Effector memory CD8-positive, alpha-beta T cell (primary cell): ENCODE measurements around the gene LINC01488.

Source experiments
- ATAC-seq: fragments of 150-1000 bp; cut with Tn5 transposase; replicated peaks from 2 replicates; pipeline ENCODE4 v1.10.0; 2021; ENCODE audit warnings: mild to moderate bottlenecking, moderate library complexity
- DNase-seq, 3 experiments: peaks; one replicate each; pipeline ENCODE4 v3.0.0; 2021
- H3K27ac Mint-ChIP-seq, 2 donors: one replicate each; pipeline ENCODE4 v1.8.0; 2022; ENCODE audit warnings: mild to moderate bottlenecking in 2 of 2, mixed read lengths in 2 of 2, moderate library complexity in 2 of 2
- H3K27me3 Mint-ChIP-seq, 2 donors: one replicate each; pipeline ENCODE4 v1.8.0; 2022; ENCODE audit warnings: mixed read lengths in 2 of 2
- H3K36me3 Mint-ChIP-seq: one replicate; pipeline ENCODE4 v1.8.0; 2022; ENCODE audit warnings: mild to moderate bottlenecking, moderate library complexity, mixed read lengths; ENCODE audit not compliant: insufficient read depth
- H3K4me1 Mint-ChIP-seq, 2 donors: one replicate each; pipeline ENCODE4 v1.8.0; 2022; ENCODE audit warnings: low read depth in 2 of 2, mixed read lengths in 2 of 2
- H3K4me3 Mint-ChIP-seq, 2 donors: one replicate each; pipeline ENCODE4 v1.8.0; 2022; ENCODE audit warnings: mild to moderate bottlenecking in 2 of 2, mixed read lengths in 2 of 2, moderate library complexity in 2 of 2
- H3K9me3 Mint-ChIP-seq, 2 donors: one replicate each; pipeline ENCODE4 v1.8.0; 2022; ENCODE audit warnings: mixed read lengths in 2 of 2

Gene LINC01488

GRCh38 chr11:69472541-69473275 is 8.8 kb upstream of the LINC01488 start:
- peaks cover 0 to 2% of the 10 kb centered on the region in 2 donors for H3K4me1 Mint-ChIP-seq
- H3K27me3 Mint-ChIP-seq: peaks cover 4 to 40% of the 10 kb centered on the region in 2 donors
- DNase-seq (no peak), ATAC-seq (no peak)
- H3K4me3 Mint-ChIP-seq: no peak overlapping the region
- H3K36me3 Mint-ChIP-seq: no peaks in the 10 kb centered on the region
- no peak overlapping the region for H3K27ac Mint-ChIP-seq
- no peaks in the 10 kb centered on the region for H3K9me3 Mint-ChIP-seq

- DNase-seq (no peak), ATAC-seq (no peak)
- no peaks in the 10 kb centered on the region for H3K4me1 Mint-ChIP-seq
- H3K4me3 Mint-ChIP-seq: no peak overlapping the region
- H3K27ac Mint-ChIP-seq: no peak overlapping the region
- H3K27me3 Mint-ChIP-seq: peaks cover 0 to 34% of the 10 kb centered on the region in 2 donors
- no peaks in the 10 kb centered on the region for H3K36me3 Mint-ChIP-seq
- no peaks in the 10 kb centered on the region for H3K9me3 Mint-ChIP-seq
These were observed 8.1 kb upstream of the LINC01488 start for GRCh38 chr11:69473276-69473845.

GRCh38 chr11:69474736-69475135 is 6.7 kb upstream of the LINC01488 start:
- H3K4me3 Mint-ChIP-seq: no peak overlapping the region
- no peak for ATAC-seq
- H3K27ac Mint-ChIP-seq: no peak overlapping the region
- H3K27me3 Mint-ChIP-seq: peaks cover 0 to 29% of the 10 kb centered on the region in 2 donors
- DNase-seq: no peak
- H3K4me1 Mint-ChIP-seq: no peaks in the 10 kb centered on the region
- H3K9me3 Mint-ChIP-seq: no peaks in the 10 kb centered on the region
- no peaks in the 10 kb centered on the region for H3K36me3 Mint-ChIP-seq

GRCh38 chr11:69475141-69475865 is 6.2 kb upstream of the LINC01488 start:
- ATAC-seq: no peak
- no peak overlapping the region for H3K27ac Mint-ChIP-seq

GRCh38 chr11:69475866-69476471 is 5.5 kb upstream of the LINC01488 start:
- DNase-seq (no peak), ATAC-seq (no peak)
- no peaks in the 10 kb centered on the region for H3K36me3 Mint-ChIP-seq
- peaks cover 0 to 36% of the 10 kb centered on the region in 2 donors for H3K27me3 Mint-ChIP-seq
- no peaks in the 10 kb centered on the region for H3K9me3 Mint-ChIP-seq
- H3K4me1 Mint-ChIP-seq: no peaks in the 10 kb centered on the region
- H3K4me3 Mint-ChIP-seq: no peak overlapping the region
- no peak overlapping the region for H3K27ac Mint-ChIP-seq

More at GRCh38 chr11:69475141-69475865, 6.2 kb upstream of the LINC01488 start:
- Mint-ChIP-seq H3K27me3 (peaks cover 0 to 34% of the 10 kb centered on the region in 2 donors), H3K9me3 (no peaks in the 10 kb centered on the region), H3K4me3 (no peak overlapping the region), H3K36me3 (no peaks in the 10 kb centered on the region), H3K4me1 (no peaks in the 10 kb centered on the region)
- DNase-seq: no peak

GRCh38 chr11:69476509-69476961 is 4.9 kb upstream of the LINC01488 start:
- no peaks in the 10 kb centered on the region for H3K9me3 Mint-ChIP-seq

GRCh38 chr11:69477086-69477485 is 4.4 kb upstream of the LINC01488 start:
- peaks cover 0 to 26% of the 10 kb centered on the region in 2 donors for H3K27me3 Mint-ChIP-seq
- DNase-seq (no peak), ATAC-seq (no peak)
- no peaks in the 10 kb centered on the region for H3K36me3 Mint-ChIP-seq
- no peaks in the 10 kb centered on the region for H3K4me1 Mint-ChIP-seq
- no peak overlapping the region for H3K4me3 Mint-ChIP-seq
- H3K27ac Mint-ChIP-seq: no peak overlapping the region
- H3K9me3 Mint-ChIP-seq: no peaks in the 10 kb centered on the region

More at GRCh38 chr11:69476509-69476961, 4.9 kb upstream of the LINC01488 start:
- no peak for ATAC-seq
- no peak overlapping the region for H3K27ac Mint-ChIP-seq
- H3K36me3 Mint-ChIP-seq: no peaks in the 10 kb centered on the region
- no peak overlapping the region for H3K4me3 Mint-ChIP-seq
- DNase-seq: no peak
- H3K27me3 Mint-ChIP-seq: peaks cover 0 to 31% of the 10 kb centered on the region in 2 donors
- H3K4me1 Mint-ChIP-seq: no peaks in the 10 kb centered on the region

- no peak for ATAC-seq
- Mint-ChIP-seq H3K27ac (no peak overlapping the region), H3K27me3 (peaks cover 0 to 22% of the 10 kb centered on the region in 2 donors), H3K4me1 (no peaks in the 10 kb centered on the region), H3K9me3 (no peaks in the 10 kb centered on the region), H3K36me3 (no peaks in the 10 kb centered on the region), H3K4me3 (no peak overlapping the region)
- no peak for DNase-seq
These were observed 1.7 kb upstream of the LINC01488 start for GRCh38 chr11:69479591-69480271.

GRCh38 chr11:69480547-69481392 is 693 bp upstream of the LINC01488 start:
- Mint-ChIP-seq H3K27me3 (peaks cover 0 to 22% of the 10 kb centered on the region in 2 donors), H3K9me3 (no peaks in the 10 kb centered on the region), H3K27ac (no peak overlapping the region), H3K36me3 (no peaks in the 10 kb centered on the region), H3K4me3 (no peak overlapping the region), H3K4me1 (no peaks in the 10 kb centered on the region)
- ATAC-seq (no peak), DNase-seq (no peak)

GRCh38 chr11:69482322-69482721 is 859 bp downstream of the LINC01488 start:
- Mint-ChIP-seq H3K27me3 (peaks cover 0 to 22% of the 10 kb centered on the region in 2 donors), H3K9me3 (no peaks in the 10 kb centered on the region), H3K36me3 (no peaks in the 10 kb centered on the region), H3K27ac (no peak overlapping the region), H3K4me1 (no peaks in the 10 kb centered on the region), H3K4me3 (no peak overlapping the region)
- no peak for DNase-seq
- no peak for ATAC-seq

GRCh38 chr11:69483170-69483569 is 1.7 kb downstream of the LINC01488 start:
- no peaks in the 10 kb centered on the region for H3K4me1 Mint-ChIP-seq
- H3K4me3 Mint-ChIP-seq: no peak overlapping the region
- no peaks in the 10 kb centered on the region for H3K36me3 Mint-ChIP-seq
- ATAC-seq: no peak
- H3K27ac Mint-ChIP-seq: no peak overlapping the region
- H3K27me3 Mint-ChIP-seq: peaks cover 0 to 22% of the 10 kb centered on the region in 2 donors
- no peak for DNase-seq
- no peaks in the 10 kb centered on the region for H3K9me3 Mint-ChIP-seq

- Mint-ChIP-seq H3K27ac (no peak overlapping the region), H3K4me1 (no peaks in the 10 kb centered on the region), H3K36me3 (no peaks in the 10 kb centered on the region), H3K27me3 (peaks cover 0 to 22% of the 10 kb centered on the region in 2 donors), H3K4me3 (no peak overlapping the region), H3K9me3 (no peaks in the 10 kb centered on the region)
- ATAC-seq: no peak
- no peak for DNase-seq
These were observed 2.4 kb downstream of the LINC01488 start for GRCh38 chr11:69483691-69484426.
